Uterus (tissue), 4 donors: ENCODE data around the gene ATP13A2. TPM values are rescaled to one million over a fixed set of nuclear protein-coding genes. Genes with fewer than 3 reads are reported as not detected.

Experiments
- total RNA-seq, 4 donors: library from RNA; depleted of rRNA in 3 of 4; stranded (reverse); fragments of >200 nt in 3 of 4; gene quantifications; one replicate each; pipeline versions ENCODE4 v1.1.0 to v1.2.4, GENCODE V29; 2014 to 2023
- donor health status: DM: yes; HTN: yes; CAD: no.

ATP13A2 gene
- total RNA-seq, 4 donors from 2014 or later: 8.5 to 31.4 (median 19.7) TPM

Other genes with a start within 250 kb of the ATP13A2 start
- 1,000 to 10,000 TPM in 1 of 4 donors, under 1 TPM in 3; under 0.01 to 2,125 (median under 0.01) TPM for gene RNU1-2, start 115.9 kb downstream of the ATP13A2 start, total RNA-seq
- 10 to 100 TPM; 10.2 to 73.5 (median 32.9) TPM for gene CROCC, start 90.0 kb downstream of the ATP13A2 start, total RNA-seq
- 10 to 100 TPM; 22.3 to 70.3 (median 44.6) TPM for gene MFAP2, start 31.3 kb downstream of the ATP13A2 start, total RNA-seq
- 100 to 1,000 TPM in 1 of 4 donors, 10 to 100 TPM in 3; 53.0 to 152 (median 74.7) TPM for gene SDHB, start 42.1 kb upstream of the ATP13A2 start, total RNA-seq
- gene PADI2, start 107.5 kb upstream of the ATP13A2 start, total RNA-seq: 1 to 10 TPM in 1 of 4 donors, under 1 TPM in 3; 0.29 to 2.8 (median 0.67) TPM
- gene PADI1, start 193.2 kb upstream of the ATP13A2 start, total RNA-seq: under 1 TPM in 1 of 4 donors, not detected in 3; 0.14 TPM
- gene PADI3, start 237.2 kb upstream of the ATP13A2 start, total RNA-seq: not detected